ENCODE measurements around the gene AP5M1.
"Not testable (repeated sequence)": the region's sequence is repeated elsewhere in the genome, so short reads cannot be mapped to it uniquely, and the experiment has no call there.

Gene AP5M1

DNA sequence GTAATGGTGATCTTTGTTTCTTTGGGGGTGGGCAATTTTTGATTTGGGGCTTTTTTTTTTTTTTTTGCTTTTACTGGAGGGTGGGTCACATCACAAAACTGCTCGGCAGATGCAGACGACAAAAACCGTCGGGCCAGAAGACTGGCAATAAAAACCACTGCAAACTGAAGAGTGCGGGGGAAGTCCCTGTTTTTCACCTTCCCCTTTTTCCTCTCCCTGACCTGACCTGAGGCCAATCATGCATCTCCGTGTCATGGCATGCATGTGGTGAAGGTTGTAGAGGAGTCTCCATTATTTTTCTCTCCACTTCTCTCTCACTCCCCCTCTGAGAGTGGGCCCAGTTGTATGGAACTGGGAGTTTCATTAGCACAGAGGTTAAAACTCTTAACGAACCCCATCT lies 57.5 kb downstream of the AP5M1 start:
- ChIA-PET CTCF (no interaction called here), POLR2A (interaction anchor here (0.6 kb wide), 1 partner anchor 694 kb away, joined by 4 read pairs; no protein-coding TSS in a partner anchor)
- TF ChIP-seq, protein P1, sequence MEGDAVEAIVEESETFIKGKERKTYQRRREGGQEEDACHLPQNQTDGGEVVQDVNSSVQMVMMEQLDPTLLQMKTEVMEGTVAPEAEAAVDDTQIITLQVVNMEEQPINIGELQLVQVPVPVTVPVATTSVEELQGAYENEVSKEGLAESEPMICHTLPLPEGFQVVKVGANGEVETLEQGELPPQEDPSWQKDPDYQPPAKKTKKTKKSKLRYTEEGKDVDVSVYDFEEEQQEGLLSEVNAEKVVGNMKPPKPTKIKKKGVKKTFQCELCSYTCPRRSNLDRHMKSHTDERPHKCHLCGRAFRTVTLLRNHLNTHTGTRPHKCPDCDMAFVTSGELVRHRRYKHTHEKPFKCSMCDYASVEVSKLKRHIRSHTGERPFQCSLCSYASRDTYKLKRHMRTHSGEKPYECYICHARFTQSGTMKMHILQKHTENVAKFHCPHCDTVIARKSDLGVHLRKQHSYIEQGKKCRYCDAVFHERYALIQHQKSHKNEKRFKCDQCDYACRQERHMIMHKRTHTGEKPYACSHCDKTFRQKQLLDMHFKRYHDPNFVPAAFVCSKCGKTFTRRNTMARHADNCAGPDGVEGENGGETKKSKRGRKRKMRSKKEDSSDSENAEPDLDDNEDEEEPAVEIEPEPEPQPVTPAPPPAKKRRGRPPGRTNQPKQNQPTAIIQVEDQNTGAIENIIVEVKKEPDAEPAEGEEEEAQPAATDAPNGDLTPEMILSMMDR (IDR thresholded peaks at IDR 0.05; ENCODE audit: control extremely low read depth, extremely low read depth, low read depth, missing control alignments) = no peak
- peak; percentile 50 for DNase-seq (ENCODE audit: extremely low spot score)

DNA sequence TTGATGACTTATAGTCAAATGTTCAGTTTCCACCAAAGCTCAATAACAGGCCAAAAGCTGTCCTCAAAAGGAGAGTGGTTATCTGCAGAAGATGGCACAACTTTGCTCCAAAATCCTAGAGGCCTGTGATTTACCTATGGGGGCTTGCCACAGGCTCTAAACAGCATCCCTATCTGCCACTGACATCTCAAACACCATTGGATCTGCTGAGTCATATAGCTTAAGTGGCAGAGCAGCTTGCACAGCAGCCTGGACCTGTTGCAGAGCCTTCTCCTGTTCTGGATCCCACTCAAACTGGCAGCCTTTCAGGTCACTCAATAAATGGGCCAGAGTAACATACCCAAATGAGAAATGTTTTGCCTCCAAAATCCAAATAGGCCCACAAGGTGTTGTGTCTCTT lies 61.1 kb downstream of the AP5M1 start:
- TF ChIP-seq, protein P1 (IDR thresholded peaks at IDR 0.05; ENCODE audit: control extremely low read depth, extremely low read depth, low read depth, missing control alignments) = no peak
- POLR2A ChIA-PET = no interaction called here
- CTCF ChIA-PET = no interaction called here
- no peak for DNase-seq (ENCODE audit: extremely low spot score)

DNA sequence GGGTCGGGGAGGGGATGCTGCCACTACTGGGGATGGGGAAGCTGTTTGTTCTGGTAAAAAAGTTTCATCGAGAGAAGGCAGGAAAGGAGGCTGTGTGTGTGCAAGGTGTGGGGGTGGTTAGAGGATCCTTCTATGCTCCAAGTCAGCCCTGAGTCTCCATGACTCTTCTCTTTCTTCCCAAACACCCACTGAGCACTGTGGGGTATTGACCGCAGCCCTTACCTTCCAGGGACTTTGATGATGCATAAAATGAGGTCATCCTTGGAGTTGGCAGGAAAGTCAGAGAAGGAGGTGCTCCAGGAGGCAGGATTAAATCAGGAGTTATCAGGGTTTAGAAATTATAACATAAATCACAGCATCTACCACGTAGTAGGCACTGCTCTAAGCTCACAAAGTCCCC lies 63.7 kb downstream of the AP5M1 start:
- POLR2A ChIA-PET; CTCF ChIA-PET; DNase-seq (ENCODE audit: extremely low spot score): not testable (repeated sequence)

DNA sequence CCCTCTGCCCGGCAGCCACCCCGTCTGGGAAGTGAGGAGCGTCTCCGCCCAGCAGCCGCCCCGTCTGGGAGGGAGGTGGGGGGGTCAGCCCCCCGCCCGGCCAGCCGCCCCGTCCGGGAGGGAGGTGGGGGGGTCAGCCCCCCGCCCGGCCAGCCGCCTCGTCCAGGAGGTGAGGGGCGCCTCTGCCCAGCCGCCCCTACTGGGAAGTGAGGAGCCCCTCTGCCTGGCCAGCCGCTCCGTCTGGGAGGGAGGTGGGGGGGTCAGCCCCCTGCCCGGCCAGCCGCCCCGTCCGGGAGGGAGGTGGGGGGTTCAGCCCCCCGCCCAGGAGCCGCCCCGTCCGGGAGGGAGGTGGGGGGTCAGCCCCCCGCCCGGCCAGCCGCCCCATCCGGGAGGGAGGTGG lies 65.0 kb downstream of the AP5M1 start:
- POLR2A ChIA-PET, CTCF ChIA-PET: not testable (repeated sequence)

DNA sequence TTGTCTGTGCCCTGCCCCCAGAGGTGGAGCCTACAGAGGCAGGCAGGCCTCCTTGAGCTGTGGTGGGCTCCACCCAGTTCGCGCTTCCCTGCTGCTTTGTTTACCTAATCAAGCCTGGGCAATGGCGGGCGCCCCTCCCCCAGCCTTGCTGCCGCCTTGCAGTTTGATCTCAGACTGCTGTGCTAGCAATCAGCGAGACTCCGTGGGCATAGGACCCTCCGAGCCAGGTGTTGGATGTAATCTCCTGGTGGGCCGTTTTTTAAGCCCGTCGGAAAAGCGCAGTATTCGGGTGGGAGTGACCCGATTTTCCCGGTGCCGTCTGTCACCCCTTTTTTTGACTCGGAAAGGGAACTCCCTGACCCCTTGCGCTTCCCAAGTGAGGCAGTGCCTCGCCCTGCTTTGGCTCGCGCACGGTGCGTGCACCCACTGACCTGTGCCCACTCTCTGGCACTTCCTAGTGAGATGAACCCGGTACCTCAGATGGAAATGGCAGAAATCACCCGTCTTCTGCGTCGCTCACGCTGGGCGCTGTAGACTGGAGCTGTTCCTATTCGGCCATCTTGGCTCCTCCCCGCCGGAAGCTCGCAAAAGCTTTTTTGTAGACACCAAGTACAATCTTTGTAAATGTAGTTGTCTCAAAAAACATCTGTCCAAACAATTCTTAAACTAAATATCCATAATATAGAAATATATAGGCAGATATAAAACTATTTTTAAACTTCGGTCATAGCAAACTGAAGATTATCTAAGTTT lies 75.0 kb downstream of the AP5M1 start:
- CTCF ChIA-PET = interaction anchor here (1.8 kb wide), 1 partner anchor 20 kb away, joined by 4 read pairs; no protein-coding TSS in a partner anchor
- DNase-seq (ENCODE audit: extremely low spot score); POLR2A ChIA-PET: not testable (repeated sequence)

More for the DNA sequence above, 65.0 kb downstream of the AP5M1 start:
- DNase-seq (ENCODE audit: extremely low spot score) = not testable (repeated sequence)

DNA sequence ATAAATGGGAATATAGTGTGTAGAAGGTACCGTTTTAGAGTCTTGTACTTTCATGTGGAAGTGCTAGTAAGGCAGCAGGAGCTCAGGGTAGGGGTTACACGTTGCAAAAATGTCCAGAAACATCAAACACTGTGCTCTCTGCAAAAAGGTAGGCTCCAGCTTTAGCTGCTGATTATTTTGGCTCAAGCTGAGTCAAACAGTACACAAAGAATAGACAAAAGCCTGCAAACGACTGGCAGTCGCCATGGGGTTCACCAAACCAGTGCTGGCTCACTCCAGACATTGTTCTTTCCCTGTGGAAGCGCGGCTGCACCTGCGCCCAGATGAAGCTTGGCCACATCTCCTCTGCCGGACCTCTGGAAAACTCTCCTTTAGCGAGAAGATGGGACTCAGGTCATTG lies 76.3 kb downstream of the AP5M1 start:
- no peak for DNase-seq (ENCODE audit: extremely low spot score)
- ChIA-PET CTCF (interaction anchor here (1.8 kb wide), 1 partner anchor 18 kb away, joined by 4 read pairs; no protein-coding TSS in a partner anchor), POLR2A (no interaction called here)
- TF ChIP-seq, protein P1 (IDR thresholded peaks at IDR 0.05; ENCODE audit: control extremely low read depth, extremely low read depth, low read depth, missing control alignments) = no peak

DNA sequence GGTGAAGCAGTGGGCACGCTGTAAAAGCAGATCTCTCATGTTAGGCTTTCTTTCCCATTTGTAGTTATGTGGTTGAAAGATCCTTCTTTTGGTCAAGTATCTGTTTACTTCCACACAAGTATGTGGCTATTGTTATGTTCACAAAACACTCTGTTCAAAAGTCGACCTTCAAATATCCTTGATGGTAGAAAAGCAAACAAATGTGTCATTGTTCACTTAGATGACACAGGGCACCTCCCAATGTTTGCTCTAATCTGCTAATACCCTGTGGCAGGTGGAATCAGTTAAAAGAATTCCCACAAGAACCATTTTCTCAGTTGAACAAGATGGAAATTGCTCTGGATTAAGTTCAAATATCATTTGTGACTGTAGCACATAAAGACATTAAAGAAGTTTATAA lies 78.0 kb downstream of the AP5M1 start:
- no peak for DNase-seq (ENCODE audit: extremely low spot score)
- POLR2A ChIA-PET = no interaction called here

More for the DNA sequence above, 78.0 kb downstream of the AP5M1 start:
- CTCF ChIA-PET = no interaction called here
- TF ChIP-seq, protein P1 (IDR thresholded peaks at IDR 0.05; ENCODE audit: control extremely low read depth, extremely low read depth, low read depth, missing control alignments) = no peak
